OCI-M1 (cell line): ENCODE measurements around the gene LPP.

Experiments
- DNase-seq: peaks from one replicate; lab custom pipeline; 2025; lab: John Stamatoyannopoulos, UW

LPP gene

DNA sequence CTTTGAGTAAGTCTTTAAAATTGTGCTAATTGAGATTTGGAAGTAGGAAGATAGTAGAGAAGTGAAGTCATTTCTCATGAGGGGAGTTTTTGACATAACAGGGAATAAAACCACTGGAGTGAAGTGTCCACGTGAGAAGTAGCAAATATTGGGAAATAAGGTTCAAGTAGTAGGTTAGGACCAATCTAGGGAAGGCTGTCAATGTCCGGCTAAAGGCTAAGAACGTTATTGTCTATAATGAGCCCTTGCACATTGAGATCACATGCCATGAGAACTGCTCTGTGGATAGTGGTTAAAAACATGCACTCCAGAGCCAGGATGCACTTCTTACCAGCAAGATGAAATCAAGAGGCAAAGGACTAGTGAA is 557.9 kb downstream of the LPP start:
- DNase-seq: no peak

DNA sequence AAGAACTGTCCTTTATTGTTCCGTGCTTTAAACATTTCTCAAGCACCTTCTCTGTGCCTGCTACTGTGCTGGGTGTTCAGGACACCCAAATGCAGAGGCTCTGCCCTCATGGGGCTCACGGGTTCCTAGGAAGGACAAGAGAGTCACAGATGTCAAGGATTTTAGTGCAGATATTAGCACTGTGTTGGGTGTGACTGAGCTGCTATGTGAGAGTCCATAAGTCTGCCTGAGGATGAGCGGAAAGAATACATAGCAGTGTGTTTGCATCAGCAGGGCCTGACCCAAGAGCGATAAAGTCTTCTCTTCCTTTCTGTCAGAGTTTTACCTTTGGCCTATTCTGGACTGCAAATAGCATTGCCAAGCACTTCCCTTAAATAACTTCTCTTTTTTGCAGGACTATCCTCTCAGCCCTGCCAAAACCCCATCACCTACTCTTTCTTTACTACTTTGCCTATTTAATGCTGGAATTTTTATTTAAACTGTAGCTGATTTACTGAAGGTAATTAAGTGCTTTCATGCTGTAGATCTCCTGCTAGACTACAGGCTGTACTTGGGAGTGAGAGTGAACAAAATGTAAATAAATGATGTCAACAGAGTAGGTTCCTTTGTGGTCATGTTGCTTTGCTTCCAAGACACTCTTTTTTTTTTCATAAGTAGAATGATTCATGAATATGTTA is 558.4 kb downstream of the LPP start:
- peak; percentile 46 for DNase-seq

DNA sequence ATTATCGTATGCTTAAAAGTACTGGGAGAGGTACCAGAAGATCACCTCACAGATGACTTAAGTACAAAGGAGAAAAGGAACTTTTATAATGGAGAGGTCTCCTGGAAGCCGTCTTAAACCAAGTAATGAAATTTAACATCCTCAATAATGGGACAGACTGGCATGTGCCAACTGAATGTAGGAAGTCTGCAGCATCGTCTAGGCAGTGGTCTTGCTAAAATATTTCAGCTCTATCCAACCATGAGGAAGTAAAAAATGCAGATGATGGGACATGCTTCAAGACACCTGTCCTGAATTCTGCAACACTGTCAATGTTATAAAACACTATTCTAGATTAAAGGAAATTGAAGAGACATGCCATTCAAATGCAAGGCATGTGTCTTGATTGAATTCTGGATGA is 559.0 kb downstream of the LPP start:
- DNase-seq: no peak

DNA sequence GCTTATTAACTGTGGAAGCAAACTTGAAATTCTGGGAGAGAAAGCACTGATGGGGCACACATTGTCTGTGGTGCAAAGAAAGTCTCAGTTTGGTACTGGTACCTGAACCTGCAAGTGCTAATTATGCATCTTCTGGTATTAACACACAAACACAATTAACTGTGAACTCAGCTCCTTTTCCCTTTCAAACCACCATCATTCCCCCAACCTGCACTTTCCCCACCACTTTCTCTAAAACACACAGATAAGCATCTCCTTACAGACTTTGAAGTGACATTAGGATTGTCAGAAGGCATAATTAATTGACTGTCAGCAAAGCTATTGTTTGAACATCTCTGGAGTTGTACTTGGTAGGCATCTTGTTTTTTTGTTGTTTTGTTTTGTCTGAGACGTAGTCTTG is 565.6 kb downstream of the LPP start:
- no peak for DNase-seq

DNA sequence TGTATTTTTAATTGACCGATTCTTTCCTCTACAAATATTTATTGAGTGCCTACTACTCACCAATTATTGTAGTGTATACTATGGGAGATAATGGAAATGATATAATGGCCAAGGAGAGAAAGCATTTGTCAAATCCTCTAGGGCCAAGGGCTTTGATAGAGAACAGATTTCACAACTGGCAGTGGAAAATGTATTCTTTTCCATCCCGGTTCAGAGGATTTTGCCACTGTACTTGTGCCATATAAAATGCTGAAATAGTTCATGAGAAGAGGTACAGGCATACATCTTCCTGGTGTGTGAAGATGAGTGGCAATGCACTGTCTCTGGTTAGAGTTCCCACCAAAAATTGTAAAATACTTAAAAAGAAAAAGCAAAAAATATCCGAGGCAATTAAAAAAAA is 566.3 kb downstream of the LPP start:
- no peak for DNase-seq

DNA sequence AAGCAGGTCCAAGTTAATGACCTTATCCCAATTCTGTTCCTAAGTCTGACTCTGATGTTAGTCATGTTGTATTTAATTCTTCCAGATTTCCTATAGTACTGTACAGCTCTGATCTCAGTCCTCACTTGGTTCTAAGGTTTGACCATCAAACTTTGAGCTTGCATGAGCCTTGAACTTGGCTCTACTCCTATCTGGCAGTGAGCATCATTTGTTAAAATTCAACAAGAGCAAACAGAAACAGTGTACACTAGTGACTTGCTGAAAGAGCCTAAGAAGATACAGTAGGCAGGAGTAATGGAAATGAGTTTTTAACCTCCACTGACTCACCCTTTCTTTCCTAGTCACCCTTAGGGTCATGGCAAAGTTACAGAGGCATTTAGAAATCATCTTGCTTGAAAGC is 566.7 kb downstream of the LPP start:
- DNase-seq: no peak

DNA sequence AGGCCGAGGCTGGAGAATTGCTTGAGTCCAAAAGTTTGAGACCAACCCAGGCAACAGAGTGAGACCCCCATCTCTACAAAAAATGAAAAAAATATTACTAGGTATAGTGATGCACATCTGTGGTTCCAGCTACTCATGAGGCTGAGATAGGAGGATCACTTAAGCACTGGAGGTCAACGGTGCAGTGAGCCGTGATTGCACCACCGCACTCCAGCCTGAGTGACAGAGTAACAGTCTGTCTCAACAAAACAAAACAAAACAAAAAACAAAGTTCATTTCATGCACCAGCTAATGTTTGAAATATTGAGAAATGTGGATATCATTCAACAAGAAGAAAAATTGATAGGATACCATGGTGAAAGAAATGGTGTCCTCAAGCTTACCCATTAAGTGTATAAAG is 567.4 kb downstream of the LPP start:
- no peak for DNase-seq

DNA sequence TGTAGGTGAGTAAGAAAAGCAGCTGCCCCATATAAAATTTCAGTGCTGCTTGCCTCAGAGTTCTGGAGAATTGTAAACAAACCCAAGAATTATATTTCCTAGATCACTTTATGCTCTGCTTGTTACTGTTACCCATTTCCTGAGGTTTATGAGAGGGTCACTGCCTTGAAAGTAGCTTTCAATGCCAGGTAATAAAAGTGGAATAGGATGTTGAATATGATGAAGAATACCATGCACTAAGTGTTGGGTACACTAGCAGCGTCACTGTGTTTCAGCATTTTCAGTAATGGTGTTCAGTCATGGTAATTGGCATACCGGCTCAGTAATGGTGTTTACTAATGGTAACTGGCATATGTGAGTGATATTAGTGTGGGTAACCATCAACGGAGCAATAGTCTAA is 568.0 kb downstream of the LPP start:
- no peak for DNase-seq

DNA sequence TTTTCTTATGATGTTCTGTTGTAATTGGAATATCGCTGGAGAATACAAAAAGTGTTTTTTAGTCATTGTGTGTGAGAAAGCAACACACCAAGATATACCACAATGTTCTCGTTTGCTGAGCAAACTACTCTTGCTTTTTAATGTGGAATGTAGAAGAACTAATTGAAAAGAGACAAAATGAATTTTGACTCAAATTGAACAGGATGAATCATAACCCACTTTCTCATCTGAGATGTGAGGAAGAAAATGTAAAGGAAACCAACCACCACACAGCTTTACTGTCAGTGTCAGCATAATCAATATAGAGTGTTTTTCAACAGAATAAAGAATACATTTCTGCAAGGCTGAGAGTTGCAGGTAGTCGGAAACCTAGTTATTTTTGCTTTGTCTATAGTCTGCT is 569.0 kb downstream of the LPP start:
- DNase-seq: no peak

DNA sequence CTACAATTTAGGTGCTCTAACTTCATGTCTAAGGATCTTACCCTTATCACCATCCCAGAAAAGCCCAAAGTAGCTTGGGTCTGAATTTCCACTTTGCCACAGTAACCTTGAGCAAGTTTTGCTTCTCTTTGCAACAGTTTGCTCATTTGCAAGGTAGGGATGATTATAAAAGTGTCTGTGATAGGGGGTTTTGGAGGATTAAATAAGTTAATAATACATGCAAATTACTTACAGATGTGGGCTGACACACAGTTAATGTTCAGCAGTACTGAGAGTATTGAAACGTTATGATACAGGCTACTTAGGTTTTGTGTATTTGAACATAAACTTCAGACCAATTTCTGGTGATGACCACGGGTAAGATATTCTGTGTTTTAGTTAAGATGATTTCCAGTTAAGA is 573.1 kb downstream of the LPP start:
- DNase-seq: no peak

DNA sequence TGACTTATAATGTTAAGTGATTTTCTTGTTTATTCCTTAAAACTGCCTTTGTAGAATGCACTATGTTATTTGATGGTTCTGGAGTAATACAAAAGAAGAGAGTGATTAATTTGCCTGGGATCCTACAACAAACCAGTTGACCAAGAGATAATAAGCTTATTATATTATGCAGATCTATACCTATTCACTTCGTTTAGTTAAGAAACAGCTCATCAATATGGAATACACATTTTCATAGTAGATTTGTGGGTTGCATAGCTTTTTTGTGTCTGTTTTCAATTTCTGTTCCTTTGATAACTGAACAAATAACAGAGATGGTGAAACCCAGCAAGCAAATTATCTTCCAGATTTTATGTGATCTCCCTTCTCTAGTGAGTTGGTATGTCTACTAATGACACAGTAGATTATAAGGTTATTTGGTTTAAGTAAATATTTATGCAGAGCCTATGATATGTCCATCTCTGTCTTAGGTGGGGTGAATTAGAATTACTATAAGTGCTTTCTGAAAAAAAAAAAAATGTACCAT is 574.5 kb downstream of the LPP start:
- DNase-seq: no peak

DNA sequence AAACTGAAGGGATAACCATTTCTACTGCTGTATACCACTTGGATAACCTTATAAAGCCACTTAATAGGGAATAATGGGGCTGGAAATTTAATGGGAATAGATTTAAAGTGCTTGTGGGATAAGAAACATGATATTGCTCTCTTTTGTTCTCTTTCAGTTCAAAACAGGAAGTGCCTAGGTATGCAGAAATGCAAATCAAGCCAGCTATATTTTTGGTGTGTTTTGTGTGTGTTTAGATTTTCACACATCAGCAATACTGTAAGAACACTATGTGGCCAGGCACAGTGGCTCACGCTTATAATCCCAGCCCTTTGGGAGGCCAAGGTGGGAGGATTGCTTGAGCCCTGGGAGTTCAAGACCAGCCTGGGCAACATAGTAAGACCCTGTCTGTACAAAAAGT is 575.5 kb downstream of the LPP start:
- DNase-seq: no peak

DNA sequence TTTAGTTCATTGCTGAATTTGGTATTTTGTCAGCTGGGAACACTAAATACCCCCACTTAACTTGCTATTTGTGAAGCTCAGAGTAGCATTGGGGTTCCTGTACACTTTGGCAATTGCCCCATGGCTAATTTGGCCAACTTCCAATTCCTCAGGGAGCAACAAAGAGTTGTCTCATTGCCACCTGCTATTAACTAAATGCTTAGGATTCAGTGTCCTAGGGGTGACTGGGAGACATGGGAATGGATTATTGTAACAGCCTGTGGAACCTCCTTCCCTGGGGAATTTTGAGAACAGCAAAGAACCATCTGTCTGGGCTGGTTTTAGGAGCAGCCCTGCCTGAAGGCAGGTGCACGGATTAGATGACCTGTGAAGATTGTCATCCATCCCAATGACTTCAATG is 580.4 kb downstream of the LPP start:
- no peak for DNase-seq

DNA sequence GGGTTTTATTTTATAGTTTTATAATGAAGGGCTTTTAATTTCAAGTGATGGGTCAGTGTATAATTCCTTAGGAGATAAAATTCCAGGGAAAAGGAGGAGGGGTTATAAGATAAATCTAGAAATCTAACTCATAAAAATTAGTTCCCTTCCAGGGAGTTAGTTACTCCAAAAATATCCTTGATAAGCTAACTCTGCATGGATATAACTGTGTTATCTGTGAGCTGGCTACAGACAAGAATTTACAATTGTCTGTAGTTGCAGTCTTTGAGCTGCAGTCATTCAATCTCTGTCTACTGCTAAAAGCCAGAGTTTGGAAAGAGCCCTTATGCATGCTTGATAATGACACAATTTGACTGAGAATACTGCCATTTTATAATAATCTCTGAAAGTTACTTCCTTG is 585.6 kb downstream of the LPP start:
- DNase-seq: no peak

DNA sequence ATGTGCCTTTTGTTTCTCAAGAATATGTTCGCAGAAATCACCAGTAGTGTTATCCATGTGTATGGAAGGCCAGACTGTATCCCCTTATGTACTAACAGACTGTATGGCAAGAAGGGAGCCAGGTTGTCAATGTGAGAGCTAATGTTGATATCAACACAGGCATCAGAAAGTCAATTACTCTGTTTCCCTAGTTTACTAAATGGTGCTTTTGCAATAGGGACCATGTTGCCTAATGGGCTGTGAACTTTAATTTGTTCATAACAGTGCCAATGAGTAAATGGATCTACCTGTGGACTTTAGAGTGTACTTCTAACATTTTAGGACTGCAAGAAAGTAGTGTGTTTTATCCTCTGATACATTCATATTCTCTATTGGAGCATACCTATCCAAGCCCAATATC is 586.1 kb downstream of the LPP start:
- no peak for DNase-seq

DNA sequence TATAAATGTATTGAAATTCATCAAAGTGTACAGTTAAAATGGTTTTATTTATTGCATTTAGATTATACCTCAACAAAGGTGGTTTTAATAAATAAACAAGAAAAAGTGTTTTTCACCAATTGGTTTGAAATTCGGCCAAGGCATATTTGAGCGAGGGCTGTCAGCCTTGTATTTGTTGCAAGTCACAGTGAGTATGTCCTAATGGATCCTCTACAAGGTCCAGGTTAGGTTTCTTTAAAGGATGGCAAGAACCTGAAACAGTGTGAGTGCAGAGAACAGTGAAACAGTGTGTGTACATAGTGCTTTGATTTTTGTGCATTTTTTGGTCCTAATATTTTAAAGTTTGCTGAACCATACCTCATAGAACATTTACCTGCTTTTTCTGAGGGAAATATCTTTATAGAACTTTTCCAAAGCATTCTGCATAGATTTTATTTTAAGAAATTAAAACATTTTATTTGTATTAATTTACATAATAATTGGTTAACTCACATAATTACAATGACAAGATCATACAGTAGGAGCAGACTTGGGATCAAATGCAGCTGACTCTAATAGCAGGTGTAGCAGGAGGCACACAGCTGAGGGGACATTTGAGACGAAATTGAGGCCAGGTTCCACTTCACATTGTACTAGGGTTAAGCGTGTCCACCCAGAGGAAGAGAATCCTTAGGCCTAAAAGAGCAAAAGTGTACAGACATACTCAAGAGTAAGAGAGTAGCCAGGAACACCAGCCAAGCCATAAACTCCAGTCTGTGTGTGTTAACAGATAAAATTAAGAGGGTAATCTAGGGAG is 589.0 kb downstream of the LPP start:
- DNase-seq: no peak

DNA sequence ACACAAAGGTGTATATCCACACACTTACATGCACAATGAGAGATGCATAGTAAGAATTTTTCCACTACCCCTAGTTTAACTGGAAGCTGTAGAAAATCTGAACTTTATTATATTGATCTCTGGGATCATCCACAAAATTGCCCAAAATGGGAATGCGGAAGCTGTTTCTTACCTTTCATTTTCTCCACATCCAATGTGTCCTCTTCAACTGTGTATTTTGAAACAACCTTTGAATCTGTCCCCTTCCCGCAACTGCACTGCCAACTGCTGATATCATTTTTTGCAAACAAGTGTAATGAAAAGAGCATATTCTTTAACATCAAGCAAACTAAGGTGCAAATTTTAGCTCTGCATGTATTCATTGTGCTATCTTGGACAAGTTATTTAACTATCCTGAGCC is 590.2 kb downstream of the LPP start:
- DNase-seq: no peak

DNA sequence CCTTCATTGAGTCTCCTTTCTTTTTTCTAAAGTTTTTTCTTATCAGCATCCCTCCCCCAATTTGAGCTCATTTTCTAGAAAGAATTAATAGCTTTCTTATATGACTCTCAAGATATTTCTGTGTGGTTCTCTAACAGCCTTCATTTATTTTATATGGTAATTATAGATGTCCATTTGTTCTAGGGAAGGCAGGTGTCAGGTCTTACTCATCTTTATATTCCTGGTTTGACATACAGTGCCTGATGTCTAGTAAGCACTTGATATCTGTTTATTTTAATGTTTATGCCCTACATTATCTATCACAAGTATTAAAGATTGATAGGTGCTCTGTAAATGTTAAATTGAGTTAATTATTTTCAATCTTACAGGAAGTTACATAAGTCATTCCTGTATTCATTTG is 591.1 kb downstream of the LPP start:
- no peak for DNase-seq

DNA sequence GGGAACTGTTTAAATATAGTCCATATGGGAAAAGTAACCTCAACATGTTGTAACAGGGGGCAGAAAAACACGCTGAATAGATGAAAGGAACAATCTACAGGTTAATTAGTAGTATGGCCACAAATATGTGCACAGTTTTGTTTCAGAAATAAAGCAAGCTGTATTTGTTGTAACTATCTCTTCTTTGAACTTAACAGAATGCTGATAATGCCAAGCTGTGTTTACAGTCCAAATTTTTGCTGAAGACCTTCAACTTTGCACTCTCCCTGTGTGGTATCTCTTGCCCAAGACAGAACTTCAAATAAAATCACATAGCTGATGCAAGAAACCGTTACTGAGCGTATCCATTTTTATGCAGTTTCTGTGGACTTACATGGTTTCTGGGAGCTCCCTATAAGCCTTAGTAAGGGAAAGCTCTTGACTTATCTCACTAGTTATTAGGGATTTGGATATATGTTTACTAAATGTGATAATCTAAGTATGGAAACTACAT is 592.4 kb downstream of the LPP start:
- no peak for DNase-seq

DNA sequence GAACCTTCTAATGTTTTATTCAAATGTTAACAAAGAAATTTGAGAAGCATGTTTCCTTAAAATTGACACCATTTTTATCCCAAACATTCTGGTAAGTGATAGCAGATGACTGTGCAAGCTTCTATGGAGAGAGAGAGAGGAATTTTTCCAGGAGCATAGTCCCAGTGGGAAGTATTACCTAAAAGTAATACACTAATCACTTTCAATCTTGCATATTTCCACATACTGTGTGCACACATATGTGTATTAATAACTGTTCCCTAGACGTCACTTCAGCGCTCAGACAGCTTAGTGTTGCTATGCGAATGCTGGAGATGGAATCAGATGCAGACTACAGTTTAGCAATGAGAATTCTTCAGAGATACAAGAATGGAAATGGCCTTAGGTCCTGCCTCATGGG is 593.5 kb downstream of the LPP start:
- DNase-seq: no peak

DNA sequence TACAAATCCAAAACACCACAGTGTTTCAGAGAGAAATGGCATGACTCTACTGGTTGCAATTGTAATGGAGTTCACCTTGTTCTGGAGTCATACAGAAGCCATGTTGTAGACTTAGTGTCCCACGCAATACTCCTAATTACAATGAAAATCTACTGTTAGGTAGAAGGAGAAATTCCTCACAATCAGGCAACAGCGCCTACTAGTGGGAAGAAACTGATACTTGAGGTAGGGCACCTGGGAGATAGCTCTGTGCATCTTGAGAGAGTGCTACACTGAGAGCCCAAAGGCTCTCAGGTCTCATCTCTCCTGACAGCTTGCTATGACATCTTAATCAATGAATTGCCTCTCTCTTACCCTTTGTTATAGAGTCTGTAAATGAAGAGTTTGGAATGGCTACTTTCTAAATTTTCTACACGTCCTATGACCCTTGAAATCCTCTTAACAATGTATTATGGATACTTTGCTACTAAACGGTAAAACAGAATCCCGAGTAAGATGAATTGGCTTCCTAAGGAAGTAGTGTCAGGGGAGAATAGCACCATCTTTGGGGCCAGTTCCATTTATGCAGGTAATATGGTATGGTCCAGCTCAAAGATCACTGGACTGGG is 595.2 kb downstream of the LPP start:
- peak; percentile 50 for DNase-seq

DNA sequence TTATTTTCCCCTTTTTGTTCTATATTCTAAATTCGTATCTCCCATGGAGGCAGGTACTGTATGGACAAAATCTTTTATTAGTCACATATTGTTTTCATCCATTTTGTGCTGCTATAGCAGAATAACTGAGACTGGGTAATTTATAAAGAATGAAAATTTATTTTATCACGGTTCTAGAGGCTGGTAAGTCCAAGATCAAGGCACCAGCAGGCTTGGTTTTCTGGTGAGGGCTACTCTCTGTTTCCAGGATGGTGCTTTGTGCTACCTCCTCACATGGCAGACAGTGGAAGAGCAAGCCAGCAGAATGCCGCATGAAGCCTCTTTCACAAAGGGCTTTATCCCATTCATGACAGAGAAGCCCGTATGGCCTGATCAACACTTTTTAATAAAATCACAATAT is 595.9 kb downstream of the LPP start:
- DNase-seq: no peak

DNA sequence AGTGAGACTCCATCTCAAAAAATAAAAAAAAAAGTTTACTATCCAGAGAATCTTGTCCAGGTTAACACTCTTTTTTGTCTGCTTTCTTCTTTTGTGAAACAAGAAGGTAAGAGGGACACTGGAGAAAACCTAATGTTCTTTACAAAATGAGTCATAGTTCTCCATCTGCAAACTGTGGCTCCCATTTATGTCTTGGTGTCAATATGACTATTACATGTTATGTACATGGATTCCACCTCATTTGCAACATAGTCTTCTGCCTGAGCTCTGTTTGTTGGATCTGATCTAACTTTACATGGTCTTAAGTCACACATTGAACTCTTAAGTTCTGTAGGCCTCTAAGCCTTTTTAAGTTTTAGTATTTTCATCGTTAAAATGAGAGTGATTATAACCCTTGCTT is 596.7 kb downstream of the LPP start:
- no peak for DNase-seq
